Activated CD8-positive, alpha-beta T cell treated with anti-CD3 and anti-CD28 coated beads for 36 hours (primary cell): ENCODE data around the gene DLG2. TPM values are rescaled to one million over a fixed set of nuclear protein-coding genes. Genes with fewer than 3 reads are reported as not detected.
"Not testable (repeated sequence)": the region's sequence is repeated elsewhere in the genome, so short reads cannot be mapped to it uniquely, and the experiment has no call there.

Experiments
- ATAC-seq: fragments of 200-7000 bp; cut with Tn5 transposase; one replicate; pipeline ENCODE4 v1.10.0; 2021; ENCODE audit warnings: mild to moderate bottlenecking, moderate library complexity
- CTCF ChIA-PET: fragments of 350-600 bp; sonication (Branson Sonifier 250); formaldehyde crosslinking; loops from one replicate; lab custom pipeline; 2021; ENCODE audit warnings: antibody characterized with exemption; lab: Charles Lee
- POLR2A ChIA-PET: fragments of 350-600 bp; sonication (Branson Sonifier 250); formaldehyde crosslinking; loops from one replicate; lab custom pipeline; 2021; ENCODE audit warnings: antibody characterized with exemption; lab: Charles Lee
- DNase-seq: peaks from one replicate; pipeline ENCODE4 v3.0.0-alpha.2; 2020
- H3K27ac Mint-ChIP-seq: one replicate; pipeline ENCODE4 v1.8.0; 2021; ENCODE audit warnings: mild to moderate bottlenecking, mixed read lengths
- H3K27me3 Mint-ChIP-seq: one replicate; pipeline ENCODE4 v1.8.0; 2021; ENCODE audit warnings: mixed read lengths
- H3K36me3 Mint-ChIP-seq: one replicate; pipeline ENCODE4 v1.8.0; 2021; ENCODE audit warnings: low read depth, mixed read lengths
- H3K4me1 Mint-ChIP-seq: one replicate; pipeline ENCODE4 v1.8.0; 2021; ENCODE audit warnings: low read depth, mixed read lengths
- H3K4me3 Mint-ChIP-seq: one replicate; pipeline ENCODE4 v1.8.0; 2021; ENCODE audit warnings: mild to moderate bottlenecking, moderate library complexity, mixed read lengths
- H3K9me3 Mint-ChIP-seq: one replicate; pipeline ENCODE4 v1.8.0; 2021; ENCODE audit warnings: mixed read lengths
- CTCF ChIP-seq: fragments of 200-600 bp; IDR thresholded peaks from one replicate; pipeline ENCODE4 v1.8.0; 2022; ENCODE audit warnings: antibody characterized with exemption, mild to moderate bottlenecking
- intact Hi-C: fragments of 100-400 bp; cut with micrococcal nuclease; formaldehyde crosslinking; loops from one replicate; pipeline ENCODE4 v1.10.0; 2022
- total RNA-seq, 2 experiments: library from RNA; stranded (reverse); gene quantifications; one replicate each; pipeline ENCODE4 v1.2.3, GENCODE V29; 2021

The DLG2 gene
- total RNA-seq, 2 experiments from 2014 or later, result 2.2 to 2.6 TPM

GRCh38 chr11:85346484-85346883 is 280.7 kb downstream of the DLG2 start:
- H3K9me3 Mint-ChIP-seq, result peaks cover 41% of the 10 kb centered on the region
- POLR2A ChIA-PET, result no interaction called here
- CTCF ChIA-PET, result no interaction called here

GRCh38 chr11:85340846-85341245 is 286.3 kb downstream of the DLG2 start:
- intact Hi-C loops, POLR2A ChIA-PET, DNase-seq, H3K27ac Mint-ChIP-seq, H3K36me3 Mint-ChIP-seq, H3K27me3 Mint-ChIP-seq, H3K4me3 Mint-ChIP-seq, ATAC-seq, H3K4me1 Mint-ChIP-seq, CTCF ChIA-PET: not testable (repeated sequence)
- H3K9me3 Mint-ChIP-seq, result peaks cover 25% of the 10 kb centered on the region

More at GRCh38 chr11:85346484-85346883, 280.7 kb downstream of the DLG2 start:
- no peak overlapping the region for H3K4me3 Mint-ChIP-seq
- H3K4me1 Mint-ChIP-seq, result no peaks in the 10 kb centered on the region
- no peak for DNase-seq
- H3K36me3 Mint-ChIP-seq, result peaks cover 2% of the 10 kb centered on the region
- no peaks in the 10 kb centered on the region for H3K27me3 Mint-ChIP-seq
- intact Hi-C loops, result no loop called here
- no peak for TF ChIP-seq CTCF
- no peak overlapping the region for H3K27ac Mint-ChIP-seq
- ATAC-seq, result no peak

- ChIA-PET CTCF (no interaction called here), POLR2A (no interaction called here)
- Mint-ChIP-seq H3K36me3 (no peaks in the 10 kb centered on the region), H3K4me1 (no peaks in the 10 kb centered on the region), H3K9me3 (peaks cover 6% of the 10 kb centered on the region), H3K27me3 (no peaks in the 10 kb centered on the region), H3K27ac (no peak overlapping the region), H3K4me3 (no peak overlapping the region)
- TF ChIP-seq CTCF, result no peak
- no peak for ATAC-seq
- intact Hi-C loops, result no loop called here
- DNase-seq, result no peak
These were observed 308.6 kb downstream of the DLG2 start for GRCh38 chr11:85318573-85318972.

- CTCF ChIA-PET, result no interaction called here
- Mint-ChIP-seq H3K36me3 (no peaks in the 10 kb centered on the region), H3K27ac (no peak overlapping the region)
These were observed 310.2 kb downstream of the DLG2 start for GRCh38 chr11:85316967-85317366.

GRCh38 chr11:85313741-85314140 is 313.4 kb downstream of the DLG2 start:
- POLR2A ChIA-PET, result no interaction called here
- ATAC-seq, result no peak
- TF ChIP-seq CTCF, result no peak
- Mint-ChIP-seq H3K27me3 (no peaks in the 10 kb centered on the region), H3K36me3 (no peaks in the 10 kb centered on the region), H3K4me3 (no peak overlapping the region), H3K27ac (no peak overlapping the region), H3K4me1 (no peaks in the 10 kb centered on the region), H3K9me3 (peaks cover 6% of the 10 kb centered on the region)
- intact Hi-C loops, result no loop called here
- DNase-seq, result no peak
- CTCF ChIA-PET, result interaction anchor here (0.6 kb wide), 1 partner anchor 1252 kb away, joined by 3 read pairs; no protein-coding TSS in a partner anchor

More at GRCh38 chr11:85316967-85317366, 310.2 kb downstream of the DLG2 start:
- Mint-ChIP-seq H3K4me3 (no peak overlapping the region), H3K27me3 (no peaks in the 10 kb centered on the region), H3K4me1 (no peaks in the 10 kb centered on the region), H3K9me3 (peaks cover 6% of the 10 kb centered on the region)
- ATAC-seq, result no peak
- intact Hi-C loops, result no loop called here
- POLR2A ChIA-PET, result no interaction called here
- no peak for DNase-seq
- no peak for TF ChIP-seq CTCF

GRCh38 chr11:85310479-85310878 is 316.7 kb downstream of the DLG2 start:
- H3K27me3 Mint-ChIP-seq, result no peaks in the 10 kb centered on the region
- H3K27ac Mint-ChIP-seq, result no peak overlapping the region
- TF ChIP-seq CTCF, result no peak
- ATAC-seq (no peak), DNase-seq (no peak)
- peaks cover 12% of the 10 kb centered on the region for H3K9me3 Mint-ChIP-seq
- intact Hi-C loops, result no loop called here
- CTCF ChIA-PET, result no interaction called here
- no peak overlapping the region for H3K4me3 Mint-ChIP-seq
- POLR2A ChIA-PET, result no interaction called here
- H3K36me3 Mint-ChIP-seq, result no peaks in the 10 kb centered on the region
- H3K4me1 Mint-ChIP-seq, result no peaks in the 10 kb centered on the region
